NT2/D1 (cell line): Measurements from ENCODE around the gene S1PR4.

ENCODE experiments used
- DNase-seq: peaks from one replicate; pipeline ENCODE4 v3.0.0-alpha.2; 2011; ENCODE audit warnings: low read depth, low spot score
- H3K27me3 ChIP-seq: 2 replicates; pipeline ENCODE4 v1.6.0; 2011; ENCODE audit warnings: mild to moderate bottlenecking; ENCODE audit not compliant: insufficient read length, insufficient read depth
- H3K36me3 ChIP-seq: 2 replicates; pipeline ENCODE4 v1.6.1; 2011; ENCODE audit warnings: mild to moderate bottlenecking, low read length, mixed read lengths; ENCODE audit not compliant: insufficient read depth, insufficient read length
- H3K4me1 ChIP-seq: 2 replicates; pipeline ENCODE4 v1.5.1; 2011; ENCODE audit not compliant: insufficient read depth, insufficient read length
- H3K4me3 ChIP-seq: 2 replicates; pipeline ENCODE4 v1.5.1; 2011; ENCODE audit warnings: low read depth; ENCODE audit not compliant: insufficient read length
- H3K9ac ChIP-seq: 2 replicates; pipeline ENCODE4 v1.6.0; 2011; ENCODE audit warnings: low read depth; ENCODE audit not compliant: insufficient read length
- H3K9me3 ChIP-seq: 2 replicates; pipeline ENCODE4 v1.5.1; 2011; ENCODE audit warnings: mild to moderate bottlenecking, low read length; ENCODE audit not compliant: insufficient read depth
- SUZ12 ChIP-seq: IDR thresholded peaks from 2 replicates; pipeline ENCODE4 v1.6.1; 2011; ENCODE audit not compliant: insufficient read length, insufficient read depth; ENCODE audit errors: extremely low read depth
- YY1 ChIP-seq: IDR thresholded peaks from 2 replicates; pipeline ENCODE4 v1.6.1; 2011; ENCODE audit not compliant: insufficient read length, insufficient read depth
- ZNF274 ChIP-seq: IDR thresholded peaks from 2 replicates; pipeline ENCODE4 v1.6.1; 2011; ENCODE audit warnings: mild to moderate bottlenecking, low read depth, low read length

The S1PR4 gene

GRCh38 chr19:3203805-3204645 lies 25.5 kb downstream of the S1PR4 start:
- Histone ChIP-seq H3K4me3 (no peak overlapping the region), H3K4me1 (peaks cover 12% of the 10 kb centered on the region), H3K9me3 (no peaks in the 10 kb centered on the region), H3K9ac (no peak overlapping the region), H3K27me3 (no peaks in the 10 kb centered on the region), H3K36me3 (peaks cover 92% of the 10 kb centered on the region)
- no peak for DNase-seq
- TF ChIP-seq ZNF274: no peak
- TF ChIP-seq SUZ12: no peak
- no peak for TF ChIP-seq YY1

DNA sequence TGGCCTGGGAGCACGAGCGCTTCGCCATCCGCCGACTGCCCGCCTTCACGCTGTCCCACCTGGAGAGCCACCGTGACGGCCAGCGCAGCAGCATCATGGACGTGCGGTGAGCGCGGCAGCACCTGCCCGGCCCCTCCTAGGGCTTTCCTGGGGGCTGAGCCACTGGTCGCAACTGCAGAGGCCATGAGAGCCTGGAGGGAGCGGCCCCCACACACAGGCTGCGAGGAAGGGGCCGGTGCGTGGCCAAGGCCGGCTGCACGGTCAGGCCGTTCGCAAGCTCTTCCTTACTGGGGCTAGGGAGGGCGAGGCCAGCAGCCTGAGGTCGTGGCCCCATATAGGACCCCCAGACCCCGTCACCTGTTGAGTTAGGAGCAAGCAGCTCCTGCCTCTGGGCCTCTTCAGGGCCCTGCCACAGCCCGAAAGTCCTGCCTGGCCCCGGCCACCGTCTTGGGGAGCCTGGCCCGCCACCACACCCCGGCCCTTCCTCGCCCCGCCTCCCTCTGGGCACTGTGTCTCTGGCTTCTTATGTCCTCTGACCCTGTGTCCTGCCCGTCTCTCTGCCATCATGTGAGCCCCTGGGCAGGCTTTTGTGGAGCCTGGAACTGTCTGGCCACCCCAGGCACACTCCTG lies 26.2 kb downstream of the S1PR4 start:
- no peak for DNase-seq
- H3K4me3 ChIP-seq: no peak overlapping the region
- no peak for TF ChIP-seq ZNF274
- no peak for TF ChIP-seq SUZ12
- TF ChIP-seq YY1: no peak
- no peaks in the 10 kb centered on the region for H3K9me3 ChIP-seq
- no peak overlapping the region for H3K9ac ChIP-seq
- H3K27me3 ChIP-seq: no peaks in the 10 kb centered on the region
- H3K4me1 ChIP-seq: peaks cover 12% of the 10 kb centered on the region
- peaks cover 93% of the 10 kb centered on the region for H3K36me3 ChIP-seq

DNA sequence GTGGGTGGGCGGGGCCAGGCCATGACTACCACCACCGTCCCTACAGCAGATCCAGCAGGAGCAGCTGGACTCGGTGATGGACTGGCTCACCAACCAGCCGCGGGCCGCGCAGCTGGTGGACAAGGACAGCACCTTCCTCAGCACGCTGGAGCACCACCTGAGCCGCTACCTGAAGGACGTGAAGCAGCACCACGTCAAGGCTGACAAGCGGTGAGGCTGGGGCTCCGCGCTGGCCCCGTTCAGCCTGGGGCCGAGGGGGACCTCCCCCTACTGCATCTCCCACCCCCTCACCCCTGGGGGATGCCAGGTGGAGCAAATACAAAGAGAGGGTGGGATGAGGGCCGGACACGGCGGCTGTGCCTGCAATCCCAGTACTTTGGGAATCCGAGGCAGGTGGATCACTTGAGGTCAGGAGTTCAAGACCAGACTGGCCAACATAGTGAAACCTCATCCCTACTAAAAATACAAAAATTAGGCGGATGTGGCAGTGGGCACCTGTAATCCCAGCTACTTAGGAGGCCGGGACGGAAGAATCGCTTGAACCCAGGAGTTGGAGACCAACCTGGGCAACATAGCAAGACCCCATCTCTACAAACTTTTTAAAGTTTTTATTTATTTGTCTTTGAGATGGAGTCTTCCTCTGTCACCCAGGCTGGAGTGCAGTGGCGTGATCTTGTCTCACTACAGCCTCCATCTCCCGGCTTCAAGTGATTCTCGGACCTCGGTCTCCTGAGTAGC lies 27.8 kb downstream of the S1PR4 start:
- DNase-seq: no peak
- Histone ChIP-seq H3K4me3 (no peak overlapping the region), H3K27me3 (no peaks in the 10 kb centered on the region), H3K4me1 (peaks cover 12% of the 10 kb centered on the region), H3K36me3 (peaks cover 82% of the 10 kb centered on the region), H3K9me3 (no peaks in the 10 kb centered on the region), H3K9ac (no peak overlapping the region)
- TF ChIP-seq SUZ12 (no peak), ZNF274 (no peak), YY1 (no peak)

GRCh38 chr19:3207461-3208242 lies 29.1 kb downstream of the S1PR4 start:
- no peaks in the 10 kb centered on the region for H3K9me3 ChIP-seq
- peak; percentile 39 for DNase-seq
- H3K36me3 ChIP-seq: peaks cover 77% of the 10 kb centered on the region
- no peak for TF ChIP-seq SUZ12
- TF ChIP-seq YY1: no peak
- no peak for TF ChIP-seq ZNF274
- H3K4me3 ChIP-seq: no peak overlapping the region
- H3K4me1 ChIP-seq: peaks cover 11% of the 10 kb centered on the region
- H3K27me3 ChIP-seq: no peaks in the 10 kb centered on the region
- no peak overlapping the region for H3K9ac ChIP-seq

- peaks cover 72% of the 10 kb centered on the region for H3K36me3 ChIP-seq
- no peak overlapping the region for H3K4me3 ChIP-seq
These were observed 30.0 kb downstream of the S1PR4 start for GRCh38 chr19:3208317-3209207.

More at GRCh38 chr19:3208317-3209207, 30.0 kb downstream of the S1PR4 start:
- Histone ChIP-seq H3K9ac (no peak overlapping the region), H3K4me1 (peaks cover 9% of the 10 kb centered on the region), H3K9me3 (no peaks in the 10 kb centered on the region), H3K27me3 (no peaks in the 10 kb centered on the region)
- TF ChIP-seq YY1: no peak
- no peak for TF ChIP-seq ZNF274
- TF ChIP-seq SUZ12: no peak
- no peak for DNase-seq
